GM23338 (cell line): ENCODE data around the gene ACSBG1. TPM values are rescaled to one million over a fixed set of nuclear protein-coding genes. Genes with fewer than 3 reads are reported as not detected.

Source experiments
- ATAC-seq: fragments of 200-7000 bp; cut with Tn5 transposase; 3 replicates; pipeline ENCODE4 v1.9.1; 2020
- DNase-seq: peaks from one replicate; pipeline ENCODE4 v3.0.0-alpha.2; 2015; ENCODE audit warnings: low spot score
- H2AFZ ChIP-seq: fragments of 200-600 bp; sonication (generic); 2 replicates; pipeline ENCODE4 v1.8.0; 2016; ENCODE audit warnings: antibody characterized with exemption, mild to moderate bottlenecking, moderate library complexity
- H3F3A ChIP-seq: fragments of 200-600 bp; sonication (generic); replicated peaks from 2 replicates; pipeline ENCODE4 v1.8.0; 2017; ENCODE audit warnings: antibody characterized with exemption, mixed run types, low read depth
- H3K27ac ChIP-seq: fragments of 200-600 bp; sonication (generic); 2 replicates; pipeline ENCODE4 v1.6.1; 2016; ENCODE audit warnings: low read depth
- H3K27me3 ChIP-seq: fragments of 200-600 bp; sonication (generic); 2 replicates; pipeline ENCODE4 v1.8.0; 2016; ENCODE audit warnings: mild to moderate bottlenecking, mixed run types, moderate library complexity; ENCODE audit not compliant: insufficient read depth
- H3K36me3 ChIP-seq: fragments of 200-600 bp; sonication (generic); 2 replicates; pipeline ENCODE4 v1.8.0; 2016; ENCODE audit warnings: mild to moderate bottlenecking; ENCODE audit not compliant: insufficient read depth
- H3K4me1 ChIP-seq: fragments of 200-600 bp; sonication (generic); 2 replicates; pipeline ENCODE4 v1.8.0; 2016; ENCODE audit warnings: mild to moderate bottlenecking, moderate library complexity; ENCODE audit not compliant: insufficient read depth
- H3K4me2 ChIP-seq: fragments of 200-600 bp; sonication (generic); 2 replicates; pipeline ENCODE4 v1.7.1; 2017; ENCODE audit warnings: mixed run types
- H3K4me3 ChIP-seq: fragments of 200-600 bp; sonication (generic); 2 replicates; pipeline ENCODE4 v1.6.1; 2016; ENCODE audit warnings: mixed run types
- H3K79me2 ChIP-seq: fragments of 200-600 bp; sonication (generic); replicated peaks from 2 replicates; pipeline ENCODE4 v1.8.0; 2017; ENCODE audit warnings: mild to moderate bottlenecking; ENCODE audit not compliant: insufficient read depth
- H3K9me2 ChIP-seq: fragments of 200-600 bp; sonication (generic); 2 replicates; pipeline ENCODE4 v1.8.0; 2017; ENCODE audit not compliant: insufficient read depth
- H4K20me1 ChIP-seq: fragments of 200-600 bp; sonication (generic); replicated peaks from 2 replicates; pipeline ENCODE4 v1.8.0; 2017; ENCODE audit warnings: mild to moderate bottlenecking; ENCODE audit not compliant: insufficient read depth
- H3K27ac Mint-ChIP-seq: 2 replicates; pipeline ENCODE4 v1.8.0; 2020; ENCODE audit warnings: inconsistent platforms, mild to moderate bottlenecking, moderate library complexity, mixed read lengths
- H3K27me3 Mint-ChIP-seq: 3 replicates; pipeline ENCODE4 v1.8.0; 2022; ENCODE audit warnings: low read depth, mild to moderate bottlenecking, moderate library complexity, mixed read lengths, inconsistent platforms; ENCODE audit not compliant: insufficient read depth, poor library complexity
- H3K36me3 Mint-ChIP-seq: 3 replicates; pipeline ENCODE4 v1.8.0; 2021; ENCODE audit warnings: low read depth, mild to moderate bottlenecking, inconsistent platforms, moderate library complexity, mixed read lengths
- H3K4me1 Mint-ChIP-seq: 3 replicates; pipeline ENCODE4 v1.8.0; 2020; ENCODE audit warnings: mild to moderate bottlenecking, inconsistent platforms, mixed read lengths
- H3K4me3 Mint-ChIP-seq: 3 replicates; pipeline ENCODE4 v1.8.0; 2021; ENCODE audit warnings: moderate library complexity, mild to moderate bottlenecking, inconsistent platforms, mixed read lengths
- H3K9me3 Mint-ChIP-seq: 3 replicates; pipeline ENCODE4 v1.8.0; 2020; ENCODE audit warnings: moderate library complexity, mild to moderate bottlenecking, inconsistent platforms, mixed read lengths
- EZH2 ChIP-seq: fragments of 200-600 bp; sonication (generic); IDR thresholded peaks from one replicate; pipeline ENCODE4 v1.8.0; 2017; ENCODE audit warnings: antibody characterized with exemption, mild to moderate bottlenecking, low read depth; ENCODE audit not compliant: unreplicated experiment
- JUNB ChIP-seq: IDR thresholded peaks from one replicate; pipeline ENCODE4 v1.6.1; 2016; ENCODE audit warnings: antibody characterized with exemption; ENCODE audit not compliant: unreplicated experiment
- NANOG ChIP-seq: IDR thresholded peaks from 2 replicates; pipeline ENCODE4 v1.6.1; 2016; ENCODE audit warnings: antibody characterized with exemption, borderline replicate concordance
- STAT1 ChIP-seq: IDR thresholded peaks from one replicate; pipeline ENCODE4 v1.6.1; 2016; ENCODE audit warnings: antibody characterized with exemption; ENCODE audit not compliant: unreplicated experiment
- ZNF114 ChIP-seq: fragments of 250-450 bp; sonication (Bioruptor Pico); IDR thresholded peaks from 2 replicates; pipeline ENCODE4 v1.5.0; 2020; ENCODE audit warnings: mild to moderate bottlenecking, moderate library complexity
- ZNF331 ChIP-seq: fragments of 250-450 bp; sonication (Bioruptor Pico); IDR thresholded peaks from 2 replicates; pipeline ENCODE4 v1.5.0; 2020; ENCODE audit warnings: low read depth, mild to moderate bottlenecking, moderate library complexity
- polyA plus RNA-seq: library from polyadenylated mRNA; unstranded; fragments of >200 nt; fragmentation: Nextera tagmentation; extraction: Ambion mirVana; gene quantifications from 2 replicates; pipeline ENCODE4 v1.2.1, GENCODE V29; 2016
- total RNA-seq: library from RNA; depleted of rRNA; stranded (reverse); fragments of >200 nt; shearing (Covaris generic); gene quantifications from 2 replicates; pipeline ENCODE4 v1.2.3, GENCODE V29; 2014
- TF ChIP-seq, protein P1 (sequence below): IDR thresholded peaks from 2 replicates; pipeline ENCODE4 v1.6.1; 2016; ENCODE audit warnings: antibody characterized with exemption
- TF ChIP-seq, protein P2 (sequence below): IDR thresholded peaks from one replicate; pipeline ENCODE4 v1.6.1; 2018; ENCODE audit warnings: antibody characterized with exemption; ENCODE audit not compliant: unreplicated experiment
- TF ChIP-seq, protein P3 (sequence below): fragments of 250-450 bp; sonication (Bioruptor Pico); IDR thresholded peaks from 2 replicates; pipeline ENCODE4 v1.5.0; 2020; ENCODE audit warnings: mild to moderate bottlenecking, moderate library complexity

ACSBG1 gene
- total and polyA plus RNA-seq, 2 experiments from 2014 or later = 1.9 to 10.0 TPM

DNA sequence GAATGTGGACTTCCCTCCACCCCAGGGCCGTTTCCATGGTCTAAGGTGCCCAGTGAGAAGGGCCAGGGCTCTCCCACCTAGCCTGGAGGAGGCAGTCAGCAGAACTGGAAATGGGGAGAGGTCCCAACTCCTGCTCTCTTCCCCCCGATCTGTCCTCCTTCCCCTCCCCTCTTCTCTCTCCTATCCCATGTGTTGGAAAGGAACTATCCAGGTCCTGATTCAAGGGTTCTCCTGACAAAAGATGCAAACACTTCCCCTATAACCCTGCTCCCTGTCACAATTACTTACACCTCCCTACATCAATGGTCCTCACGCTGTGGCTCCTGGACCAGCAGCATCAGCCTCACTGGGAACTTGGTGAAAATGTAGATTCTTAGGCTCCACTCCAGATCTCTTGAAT is 109.1 kb downstream of the ACSBG1 start:
- peaks cover 8% of the 10 kb centered on the region; the same call in 1 of the 3 replicates for H3K36me3 Mint-ChIP-seq
- H3K27me3 Mint-ChIP-seq = peaks cover 7% of the 10 kb centered on the region

More for the DNA sequence above, 109.1 kb downstream of the ACSBG1 start:
- Histone ChIP-seq H3K4me1 (peaks cover 16% of the 10 kb centered on the region; the same call in 1 of the 2 replicates), H3K79me2 (peaks cover 3% of the 10 kb centered on the region; the same call in 1 of the 2 replicates), H3K36me3 (no peaks in the 10 kb centered on the region), H3K4me2 (no peak overlapping the region), H3K27me3 (no peaks in the 10 kb centered on the region), H3K9me2 (no peaks in the 10 kb centered on the region), H2AFZ (no peak overlapping the region), H4K20me1 (no peaks in the 10 kb centered on the region; the same call in 1 of the 2 replicates), H3F3A (0 out of 2 replicates have a peak, but pooled peaks cover 2% of the 10 kb centered on the region), H3K4me3 (no peak overlapping the region), H3K27ac (no peak overlapping the region)
- TF ChIP-seq, protein P1, sequence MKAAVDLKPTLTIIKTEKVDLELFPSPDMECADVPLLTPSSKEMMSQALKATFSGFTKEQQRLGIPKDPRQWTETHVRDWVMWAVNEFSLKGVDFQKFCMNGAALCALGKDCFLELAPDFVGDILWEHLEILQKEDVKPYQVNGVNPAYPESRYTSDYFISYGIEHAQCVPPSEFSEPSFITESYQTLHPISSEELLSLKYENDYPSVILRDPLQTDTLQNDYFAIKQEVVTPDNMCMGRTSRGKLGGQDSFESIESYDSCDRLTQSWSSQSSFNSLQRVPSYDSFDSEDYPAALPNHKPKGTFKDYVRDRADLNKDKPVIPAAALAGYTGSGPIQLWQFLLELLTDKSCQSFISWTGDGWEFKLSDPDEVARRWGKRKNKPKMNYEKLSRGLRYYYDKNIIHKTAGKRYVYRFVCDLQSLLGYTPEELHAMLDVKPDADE = no peak
- TF ChIP-seq JUNB (no peak), EZH2 (no peak), STAT1 (no peak), NANOG (no peak), ZNF331 (CRISPR knock-in tag) (no peak), ZNF114 (CRISPR knock-in tag) (no peak)
- TF ChIP-seq, protein P2, sequence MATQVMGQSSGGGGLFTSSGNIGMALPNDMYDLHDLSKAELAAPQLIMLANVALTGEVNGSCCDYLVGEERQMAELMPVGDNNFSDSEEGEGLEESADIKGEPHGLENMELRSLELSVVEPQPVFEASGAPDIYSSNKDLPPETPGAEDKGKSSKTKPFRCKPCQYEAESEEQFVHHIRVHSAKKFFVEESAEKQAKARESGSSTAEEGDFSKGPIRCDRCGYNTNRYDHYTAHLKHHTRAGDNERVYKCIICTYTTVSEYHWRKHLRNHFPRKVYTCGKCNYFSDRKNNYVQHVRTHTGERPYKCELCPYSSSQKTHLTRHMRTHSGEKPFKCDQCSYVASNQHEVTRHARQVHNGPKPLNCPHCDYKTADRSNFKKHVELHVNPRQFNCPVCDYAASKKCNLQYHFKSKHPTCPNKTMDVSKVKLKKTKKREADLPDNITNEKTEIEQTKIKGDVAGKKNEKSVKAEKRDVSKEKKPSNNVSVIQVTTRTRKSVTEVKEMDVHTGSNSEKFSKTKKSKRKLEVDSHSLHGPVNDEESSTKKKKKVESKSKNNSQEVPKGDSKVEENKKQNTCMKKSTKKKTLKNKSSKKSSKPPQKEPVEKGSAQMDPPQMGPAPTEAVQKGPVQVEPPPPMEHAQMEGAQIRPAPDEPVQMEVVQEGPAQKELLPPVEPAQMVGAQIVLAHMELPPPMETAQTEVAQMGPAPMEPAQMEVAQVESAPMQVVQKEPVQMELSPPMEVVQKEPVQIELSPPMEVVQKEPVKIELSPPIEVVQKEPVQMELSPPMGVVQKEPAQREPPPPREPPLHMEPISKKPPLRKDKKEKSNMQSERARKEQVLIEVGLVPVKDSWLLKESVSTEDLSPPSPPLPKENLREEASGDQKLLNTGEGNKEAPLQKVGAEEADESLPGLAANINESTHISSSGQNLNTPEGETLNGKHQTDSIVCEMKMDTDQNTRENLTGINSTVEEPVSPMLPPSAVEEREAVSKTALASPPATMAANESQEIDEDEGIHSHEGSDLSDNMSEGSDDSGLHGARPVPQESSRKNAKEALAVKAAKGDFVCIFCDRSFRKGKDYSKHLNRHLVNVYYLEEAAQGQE = peak; percentile 33
- TF ChIP-seq, protein P3, sequence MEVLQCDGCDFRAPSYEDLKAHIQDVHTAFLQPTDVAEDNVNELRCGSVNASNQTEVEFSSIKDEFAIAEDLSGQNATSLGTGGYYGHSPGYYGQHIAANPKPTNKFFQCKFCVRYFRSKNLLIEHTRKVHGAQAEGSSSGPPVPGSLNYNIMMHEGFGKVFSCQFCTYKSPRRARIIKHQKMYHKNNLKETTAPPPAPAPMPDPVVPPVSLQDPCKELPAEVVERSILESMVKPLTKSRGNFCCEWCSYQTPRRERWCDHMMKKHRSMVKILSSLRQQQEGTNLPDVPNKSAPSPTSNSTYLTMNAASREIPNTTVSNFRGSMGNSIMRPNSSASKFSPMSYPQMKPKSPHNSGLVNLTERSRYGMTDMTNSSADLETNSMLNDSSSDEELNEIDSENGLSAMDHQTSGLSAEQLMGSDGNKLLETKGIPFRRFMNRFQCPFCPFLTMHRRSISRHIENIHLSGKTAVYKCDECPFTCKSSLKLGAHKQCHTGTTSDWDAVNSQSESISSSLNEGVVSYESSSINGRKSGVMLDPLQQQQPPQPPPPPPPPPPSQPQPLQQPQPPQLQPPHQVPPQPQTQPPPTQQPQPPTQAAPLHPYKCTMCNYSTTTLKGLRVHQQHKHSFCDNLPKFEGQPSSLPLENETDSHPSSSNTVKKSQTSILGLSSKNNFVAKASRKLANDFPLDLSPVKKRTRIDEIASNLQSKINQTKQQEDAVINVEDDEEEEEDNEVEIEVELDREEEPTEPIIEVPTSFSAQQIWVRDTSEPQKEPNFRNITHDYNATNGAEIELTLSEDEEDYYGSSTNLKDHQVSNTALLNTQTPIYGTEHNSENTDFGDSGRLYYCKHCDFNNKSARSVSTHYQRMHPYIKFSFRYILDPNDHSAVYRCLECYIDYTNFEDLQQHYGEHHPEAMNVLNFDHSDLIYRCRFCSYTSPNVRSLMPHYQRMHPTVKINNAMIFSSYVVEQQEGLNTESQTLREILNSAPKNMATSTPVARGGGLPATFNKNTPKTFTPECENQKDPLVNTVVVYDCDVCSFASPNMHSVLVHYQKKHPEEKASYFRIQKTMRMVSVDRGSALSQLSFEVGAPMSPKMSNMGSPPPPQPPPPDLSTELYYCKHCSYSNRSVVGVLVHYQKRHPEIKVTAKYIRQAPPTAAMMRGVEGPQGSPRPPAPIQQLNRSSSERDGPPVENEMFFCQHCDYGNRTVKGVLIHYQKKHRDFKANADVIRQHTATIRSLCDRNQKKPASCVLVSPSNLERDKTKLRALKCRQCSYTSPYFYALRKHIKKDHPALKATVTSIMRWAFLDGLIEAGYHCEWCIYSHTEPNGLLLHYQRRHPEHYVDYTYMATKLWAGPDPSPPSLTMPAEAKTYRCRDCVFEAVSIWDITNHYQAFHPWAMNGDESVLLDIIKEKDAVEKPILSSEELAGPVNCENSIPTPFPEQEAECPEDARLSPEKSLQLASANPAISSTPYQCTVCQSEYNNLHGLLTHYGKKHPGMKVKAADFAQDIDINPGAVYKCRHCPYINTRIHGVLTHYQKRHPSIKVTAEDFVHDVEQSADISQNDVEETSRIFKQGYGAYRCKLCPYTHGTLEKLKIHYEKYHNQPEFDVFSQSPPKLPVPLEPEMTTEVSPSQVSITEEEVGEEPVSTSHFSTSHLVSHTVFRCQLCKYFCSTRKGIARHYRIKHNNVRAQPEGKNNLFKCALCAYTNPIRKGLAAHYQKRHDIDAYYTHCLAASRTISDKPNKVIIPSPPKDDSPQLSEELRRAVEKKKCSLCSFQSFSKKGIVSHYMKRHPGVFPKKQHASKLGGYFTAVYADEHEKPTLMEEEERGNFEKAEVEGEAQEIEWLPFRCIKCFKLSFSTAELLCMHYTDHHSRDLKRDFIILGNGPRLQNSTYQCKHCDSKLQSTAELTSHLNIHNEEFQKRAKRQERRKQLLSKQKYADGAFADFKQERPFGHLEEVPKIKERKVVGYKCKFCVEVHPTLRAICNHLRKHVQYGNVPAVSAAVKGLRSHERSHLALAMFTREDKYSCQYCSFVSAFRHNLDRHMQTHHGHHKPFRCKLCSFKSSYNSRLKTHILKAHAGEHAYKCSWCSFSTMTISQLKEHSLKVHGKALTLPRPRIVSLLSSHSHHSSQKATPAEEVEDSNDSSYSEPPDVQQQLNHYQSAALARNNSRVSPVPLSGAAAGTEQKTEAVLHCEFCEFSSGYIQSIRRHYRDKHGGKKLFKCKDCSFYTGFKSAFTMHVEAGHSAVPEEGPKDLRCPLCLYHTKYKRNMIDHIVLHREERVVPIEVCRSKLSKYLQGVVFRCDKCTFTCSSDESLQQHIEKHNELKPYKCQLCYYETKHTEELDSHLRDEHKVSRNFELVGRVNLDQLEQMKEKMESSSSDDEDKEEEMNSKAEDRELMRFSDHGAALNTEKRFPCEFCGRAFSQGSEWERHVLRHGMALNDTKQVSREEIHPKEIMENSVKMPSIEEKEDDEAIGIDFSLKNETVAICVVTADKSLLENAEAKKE (CRISPR knock-in tag) = no peak
- H3K4me3 Mint-ChIP-seq = no peak overlapping the region; the same call in 2 of the 3 replicates
- H3K4me1 Mint-ChIP-seq = peaks cover 38% of the 10 kb centered on the region
- H3K27ac Mint-ChIP-seq = no peak overlapping the region
- ATAC-seq (no peak), DNase-seq (no peak)
- H3K9me3 Mint-ChIP-seq = no peaks in the 10 kb centered on the region
